ENCODE measurements around the gene TEC.

Gene TEC

GRCh38 chr4:48114412-48114811 lies 155.2 kb downstream of the TEC start:
- DNase-seq, result no peak

GRCh38 chr4:48112017-48112667 lies 157.5 kb downstream of the TEC start:
- DNase-seq, result no peak

- no peak for DNase-seq
Observed at GRCh38 chr4:48110452-48110978, 159.1 kb downstream of the TEC start.

DNA sequence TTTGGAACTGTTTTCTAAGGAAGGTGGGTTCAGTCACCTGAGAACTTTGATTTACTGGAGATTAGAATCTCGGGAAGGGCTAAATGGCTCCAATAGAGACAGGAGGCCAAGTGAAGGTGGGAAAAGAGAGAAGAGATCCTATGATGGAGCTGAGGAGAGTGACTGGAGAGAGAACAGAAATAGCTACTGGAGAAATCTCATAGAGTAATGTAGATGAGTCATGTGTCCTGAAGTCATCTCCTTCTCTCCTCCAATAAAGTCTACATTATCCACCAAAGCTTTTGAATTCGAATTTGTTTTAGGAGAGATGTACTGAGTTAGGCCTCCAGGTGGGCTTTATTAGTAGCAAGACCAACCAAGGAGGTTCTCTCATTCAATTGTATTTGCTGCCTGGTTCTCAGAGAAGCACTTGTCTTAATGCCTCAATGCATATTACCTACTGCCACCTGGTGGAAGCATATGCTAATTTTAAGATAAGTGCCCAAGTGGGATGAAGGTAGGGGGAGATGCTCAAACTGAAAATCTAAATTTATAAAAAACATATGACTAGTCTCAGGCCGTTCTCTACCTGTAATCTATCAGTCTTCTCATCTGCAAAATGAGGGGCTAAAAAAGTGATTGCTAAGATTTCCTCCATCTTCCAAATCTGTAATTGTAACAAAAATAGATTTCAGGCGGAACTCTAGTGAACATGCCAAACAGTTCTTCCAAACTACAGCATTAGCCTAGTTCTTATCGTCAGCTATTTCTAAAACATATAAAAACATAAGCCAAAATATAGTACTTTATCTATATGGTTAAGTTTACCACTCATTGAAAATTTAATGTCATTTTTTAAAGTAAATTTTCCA lies 160.0 kb downstream of the TEC start:
- no peak for DNase-seq

DNA sequence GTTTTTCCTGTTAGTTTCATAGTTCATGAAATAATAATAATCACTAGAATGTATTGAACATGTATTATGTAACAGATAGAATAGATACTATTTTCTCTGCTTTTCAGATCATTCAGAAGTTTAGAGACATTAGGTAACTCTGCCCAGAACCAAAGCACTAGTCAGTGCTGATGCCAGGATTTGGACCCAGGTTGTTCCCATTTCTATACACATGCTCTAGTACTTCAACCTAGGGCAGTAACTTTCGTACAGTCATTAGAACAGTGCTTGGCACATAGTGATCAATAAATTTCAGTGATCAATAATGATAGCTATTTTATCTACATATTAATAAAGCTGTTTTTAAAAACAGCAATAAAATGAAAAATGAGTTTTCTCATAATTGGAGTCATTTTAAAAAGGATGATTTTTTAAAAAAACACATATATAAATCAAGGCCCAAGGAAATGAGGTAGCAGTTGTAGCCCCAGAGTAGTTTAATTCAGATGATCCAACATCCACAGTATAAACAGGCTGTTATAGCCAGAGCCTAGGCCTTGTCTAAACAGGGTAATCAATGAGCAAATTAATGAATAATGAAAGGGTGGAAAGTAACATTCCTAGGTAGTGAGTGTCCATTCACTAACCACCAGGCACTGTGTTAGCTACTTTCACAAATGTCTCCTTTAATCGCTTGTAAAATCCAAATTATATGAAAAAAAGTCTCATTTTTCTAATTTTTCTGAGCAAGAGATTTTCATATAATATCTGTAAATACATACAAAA lies 161.1 kb downstream of the TEC start:
- no peak for DNase-seq

GRCh38 chr4:48105230-48105629 lies 164.4 kb downstream of the TEC start:
- no peak for DNase-seq

- DNase-seq, result no peak
Observed at GRCh38 chr4:48103483-48104139, 166.0 kb downstream of the TEC start.

- DNase-seq, result no peak
Observed at GRCh38 chr4:48102303-48102702, 167.3 kb downstream of the TEC start.

GRCh38 chr4:48100256-48100655 lies 169.4 kb downstream of the TEC start:
- no peak for DNase-seq

GRCh38 chr4:48095441-48095840 lies 174.2 kb downstream of the TEC start:
- DNase-seq, result no peak

- no peak for DNase-seq
Observed at GRCh38 chr4:48093991-48094416, 175.6 kb downstream of the TEC start.

DNA sequence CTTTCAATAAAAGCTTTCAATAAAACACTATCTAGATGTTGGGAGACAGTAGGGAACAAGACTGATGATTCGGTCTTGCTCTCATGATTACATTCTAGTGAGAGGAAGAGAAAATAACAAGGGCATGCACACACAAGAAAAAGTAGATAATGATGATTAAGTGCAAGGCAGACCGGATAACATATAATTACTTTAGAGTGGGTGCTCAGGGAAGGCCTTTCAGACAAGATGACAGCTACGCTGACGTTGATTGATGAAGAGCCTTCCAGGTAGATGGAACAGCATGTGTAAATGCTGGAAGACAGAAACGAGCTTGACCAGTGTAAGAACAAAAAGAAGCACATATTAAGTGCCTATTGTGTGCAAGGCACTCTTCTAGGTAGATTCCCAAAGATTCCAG lies 179.0 kb downstream of the TEC start:
- no peak for DNase-seq

- DNase-seq, result no peak
Observed at GRCh38 chr4:48085821-48086589, 183.6 kb downstream of the TEC start.
